GM12873 (cell line): ENCODE measurements around the gene USP13.

Experiments used
- CTCF ChIP-seq: IDR thresholded peaks from 2 replicates; pipeline ENCODE4 v1.5.1; 2012; ENCODE audit warnings: low read depth, mild to moderate bottlenecking, moderate library complexity, low read length, control low read depth; ENCODE audit not compliant: insufficient read depth; ENCODE audit errors: missing control alignments

The USP13 gene

GRCh38 chr3:179837374-179837773 is 184.5 kb downstream of the USP13 start:
- no peak for TF ChIP-seq CTCF
